ENCODE measurements around the gene SCP2.

The SCP2 gene

GRCh38 chr1:53091841-53092645 is 165.0 kb downstream of the SCP2 start:
- H3K9me2 ChIP-seq (replicated peaks; ENCODE audit: low read depth, low read length) = no peaks in the 10 kb centered on the region
- H3K9ac ChIP-seq (ENCODE audit: low read depth, low read length, poor library complexity, severe bottlenecking) = no peak overlapping the region
- no peaks in the 10 kb centered on the region for H3K27me3 ChIP-seq (ENCODE audit: insufficient read depth, low read length, poor library complexity, severe bottlenecking)
- H3F3A ChIP-seq (ENCODE audit: low read depth) = no peaks in the 10 kb centered on the region
- no peaks in the 10 kb centered on the region for H3K36me3 ChIP-seq (ENCODE audit: insufficient read depth, low read length)
- H4K20me1 ChIP-seq (ENCODE audit: insufficient read depth, low read length, poor library complexity, severe bottlenecking) = no peaks in the 10 kb centered on the region
- H3K4me2 ChIP-seq (ENCODE audit: low read depth, low read length, poor library complexity, severe bottlenecking) = no peak overlapping the region
- H3K9me3 ChIP-seq (ENCODE audit: insufficient read depth, low read depth, low read length) = peaks cover 3% of the 10 kb centered on the region; the same call in 1 of the 2 replicates
- H3K79me2 ChIP-seq (ENCODE audit: insufficient read depth, low read length) = no peaks in the 10 kb centered on the region
- no peak overlapping the region for H3K4me3 ChIP-seq (ENCODE audit: low read length, poor library complexity, severe bottlenecking)
- H3K4me1 ChIP-seq (ENCODE audit: insufficient read depth, low read length, poor library complexity, severe bottlenecking) = no peaks in the 10 kb centered on the region
- TF ChIP-seq EZH2phosphoT487 (IDR thresholded peaks at IDR 0.05; ENCODE audit: borderline replicate concordance) (no peak), CTCF (conservative IDR thresholded peaks at IDR 0.05; ENCODE audit: low read length) (no peak)
- no peak overlapping the region for H2AFZ ChIP-seq (ENCODE audit: low read length)

- Histone ChIP-seq H3K4me2 (ENCODE audit: low read depth, low read length, poor library complexity, severe bottlenecking) (no peak overlapping the region), H3K36me3 (ENCODE audit: insufficient read depth, low read length) (no peaks in the 10 kb centered on the region), H3K27me3 (ENCODE audit: insufficient read depth, low read length, poor library complexity, severe bottlenecking) (no peaks in the 10 kb centered on the region), H3K9me3 (ENCODE audit: insufficient read depth, low read depth, low read length) (peaks cover 11% of the 10 kb centered on the region; the same call in 1 of the 2 replicates), H4K20me1 (ENCODE audit: insufficient read depth, low read length, poor library complexity, severe bottlenecking) (no peaks in the 10 kb centered on the region), H3K4me3 (ENCODE audit: low read length, poor library complexity, severe bottlenecking) (no peak overlapping the region), H3K9me2 (replicated peaks; ENCODE audit: low read depth, low read length) (no peaks in the 10 kb centered on the region), H3K4me1 (ENCODE audit: insufficient read depth, low read length, poor library complexity, severe bottlenecking) (no peaks in the 10 kb centered on the region), H3K79me2 (ENCODE audit: insufficient read depth, low read length) (no peaks in the 10 kb centered on the region), H3F3A (ENCODE audit: low read depth) (no peaks in the 10 kb centered on the region), H3K9ac (ENCODE audit: low read depth, low read length, poor library complexity, severe bottlenecking) (no peak overlapping the region), H2AFZ (ENCODE audit: low read length) (no peak overlapping the region)
- TF ChIP-seq CTCF (conservative IDR thresholded peaks at IDR 0.05; ENCODE audit: low read length) (no peak), EZH2phosphoT487 (IDR thresholded peaks at IDR 0.05; ENCODE audit: borderline replicate concordance) (no peak)
These were observed 165.8 kb downstream of the SCP2 start for GRCh38 chr1:53092659-53093450.

- Histone ChIP-seq H3K36me3 (ENCODE audit: insufficient read depth, low read length) (no peaks in the 10 kb centered on the region), H3K4me2 (ENCODE audit: low read depth, low read length, poor library complexity, severe bottlenecking) (no peak overlapping the region), H3K4me1 (ENCODE audit: insufficient read depth, low read length, poor library complexity, severe bottlenecking) (no peaks in the 10 kb centered on the region), H3K4me3 (ENCODE audit: low read length, poor library complexity, severe bottlenecking) (no peak overlapping the region), H3K79me2 (ENCODE audit: insufficient read depth, low read length) (no peaks in the 10 kb centered on the region), H3K27me3 (ENCODE audit: insufficient read depth, low read length, poor library complexity, severe bottlenecking) (no peaks in the 10 kb centered on the region), H3K9me2 (replicated peaks; ENCODE audit: low read depth, low read length) (no peaks in the 10 kb centered on the region), H2AFZ (ENCODE audit: low read length) (no peak overlapping the region), H3F3A (ENCODE audit: low read depth) (no peaks in the 10 kb centered on the region), H3K9ac (ENCODE audit: low read depth, low read length, poor library complexity, severe bottlenecking) (no peak overlapping the region), H3K9me3 (ENCODE audit: insufficient read depth, low read depth, low read length) (peaks cover 13% of the 10 kb centered on the region; the same call in 1 of the 2 replicates), H4K20me1 (ENCODE audit: insufficient read depth, low read length, poor library complexity, severe bottlenecking) (no peaks in the 10 kb centered on the region)
- no peak for TF ChIP-seq EZH2phosphoT487 (IDR thresholded peaks at IDR 0.05; ENCODE audit: borderline replicate concordance)
- TF ChIP-seq CTCF (conservative IDR thresholded peaks at IDR 0.05; ENCODE audit: low read length) = no peak
These were observed 166.3 kb downstream of the SCP2 start for GRCh38 chr1:53093451-53093754.

All from Loucy (cell line).